GM18867 (cell line): ENCODE data around the gene GRIN3A.

ENCODE experiments used
- ATAC-seq: cut with Tn5 transposase; IDR thresholded peaks from one replicate; pipeline ENCODE4 v1.9.1; 2021; ENCODE audit warnings: mild to moderate bottlenecking, moderate library complexity; ENCODE audit not compliant: unreplicated experiment

Gene GRIN3A

GRCh38 chr9:101533334-101534204 lies 204.9 kb downstream of the GRIN3A start, which contains the start of gene RNF20:
Gene RNF20 (plus strand): TSS chr9:101533853. CDS start chr9:101535424, 1,571 bp downstream.
- peak; percentile 97 for ATAC-seq

GRCh38 chr9:101530076-101530711 lies 208.3 kb downstream of the GRIN3A start:
- ATAC-seq: peak; percentile 50

DNA sequence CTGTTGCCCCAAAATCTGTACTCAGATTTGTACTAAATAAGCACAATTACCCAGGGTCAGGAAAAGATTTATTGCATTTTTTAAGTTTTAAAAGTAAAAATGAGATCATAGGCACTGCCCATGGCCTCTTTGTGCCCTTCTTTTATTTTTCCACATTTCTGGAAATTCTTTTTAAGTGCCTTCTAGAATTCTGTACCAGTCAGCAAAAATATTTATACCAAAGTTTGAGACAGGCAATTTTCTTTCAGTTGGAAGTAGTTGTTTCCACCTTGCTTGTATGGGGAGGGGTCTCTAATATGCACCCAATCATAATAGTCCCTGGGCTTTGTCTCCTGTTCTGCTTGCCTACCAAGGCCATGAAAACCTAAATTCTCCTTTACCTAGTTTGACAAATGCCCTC lies 210.4 kb downstream of the GRIN3A start:
- no peak for ATAC-seq

DNA sequence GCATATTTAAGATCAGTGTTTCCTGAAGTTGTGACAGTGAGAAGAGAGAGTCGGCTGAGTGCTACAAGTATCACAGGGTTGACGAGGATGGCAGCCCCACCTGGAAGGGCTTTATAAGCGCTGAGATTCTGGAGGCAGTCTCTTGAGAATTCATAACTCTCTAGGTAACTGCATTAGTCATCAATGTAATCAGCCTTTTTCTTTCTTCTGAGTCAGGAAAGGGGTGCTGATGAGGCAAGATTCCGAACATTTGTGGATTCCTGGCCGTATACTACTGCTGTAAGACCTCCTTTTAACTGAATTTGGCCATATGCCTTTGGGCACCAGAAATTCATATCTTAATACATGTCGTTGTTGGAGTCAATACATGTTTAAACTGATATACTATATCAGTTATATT lies 211.4 kb downstream of the GRIN3A start:
- ATAC-seq: no peak

DNA sequence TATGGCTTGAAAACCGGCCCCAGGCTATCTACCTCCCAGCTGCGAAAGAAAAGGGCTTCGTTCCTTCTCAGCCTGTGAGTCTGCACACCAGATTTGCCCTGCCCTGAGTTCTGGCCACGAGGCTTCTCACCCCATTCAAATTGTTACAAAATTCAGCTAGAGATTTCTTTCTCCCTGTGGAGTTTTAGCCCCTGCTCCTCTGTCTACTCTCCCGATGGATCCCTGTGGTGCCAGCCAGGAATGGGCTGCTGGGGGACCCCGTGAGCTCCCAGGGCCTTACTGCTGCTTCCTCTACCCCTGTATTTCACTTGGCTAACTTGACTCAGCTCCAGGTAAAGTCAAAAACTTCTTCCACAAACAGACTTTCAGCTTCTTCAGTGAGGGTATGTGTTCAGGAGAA lies 214.1 kb downstream of the GRIN3A start:
- ATAC-seq: no peak
